WTC11 (cell line): ENCODE measurements around the gene CNTNAP2. TPM values are rescaled to one million over a fixed set of nuclear protein-coding genes. Genes with fewer than 3 reads are reported as not detected.

Source experiments
- ATAC-seq: fragments of 200-7000 bp; cut with Tn5 transposase; 2 replicates; pipeline ENCODE4 v1.10.0; 2021; ENCODE audit warnings: mild to moderate bottlenecking, moderate library complexity
- CTCF ChIA-PET: fragments of 300-600 bp; sonication (Branson Sonifier 250); formaldehyde crosslinking; loops from one replicate; lab custom pipeline; 2021; ENCODE audit warnings: antibody characterized with exemption; lab: Charles Lee
- POLR2A ChIA-PET: fragments of 350-600 bp; sonication (Branson Sonifier 250); formaldehyde crosslinking; loops from one replicate; lab custom pipeline; 2021; ENCODE audit warnings: antibody characterized with exemption; lab: Charles Lee
- DNase-seq: peaks from one replicate; pipeline ENCODE4 v3.0.0; 2021; ENCODE audit warnings: low spot score
- H3K27ac Mint-ChIP-seq: 2 replicates; pipeline ENCODE4 v1.8.0; 2021; ENCODE audit warnings: mixed read lengths
- H3K27me3 Mint-ChIP-seq: 2 replicates; pipeline ENCODE4 v1.8.0; 2021; ENCODE audit warnings: low read depth, mild to moderate bottlenecking, moderate library complexity, mixed read lengths
- H3K36me3 Mint-ChIP-seq: 2 replicates; pipeline ENCODE4 v1.8.0; 2021; ENCODE audit warnings: mixed read lengths
- H3K4me1 Mint-ChIP-seq: 2 replicates; pipeline ENCODE4 v1.8.0; 2022; ENCODE audit warnings: mixed read lengths
- H3K4me3 Mint-ChIP-seq: 2 replicates; pipeline ENCODE4 v1.8.0; 2021; ENCODE audit warnings: mild to moderate bottlenecking, moderate library complexity, mixed read lengths
- H3K9me3 Mint-ChIP-seq: 2 replicates; pipeline ENCODE4 v1.8.0; 2021; ENCODE audit warnings: mixed read lengths
- ETV6 ChIP-seq: sonication (generic); formaldehyde crosslinking; IDR thresholded peaks from 2 replicates; pipeline ENCODE4 v1.8.1; 2022; ENCODE audit warnings: mild to moderate bottlenecking, missing genetic modification reagents
- FOXP1 ChIP-seq: sonication (generic); formaldehyde crosslinking; IDR thresholded peaks from 2 replicates; pipeline ENCODE4 v1.8.0; 2022; ENCODE audit warnings: missing genetic modification reagents, mild to moderate bottlenecking, moderate library complexity, borderline replicate concordance
- GABPB1 ChIP-seq: sonication (generic); formaldehyde crosslinking; IDR thresholded peaks from 2 replicates; pipeline ENCODE4 v1.8.1; 2023; ENCODE audit warnings: mild to moderate bottlenecking, missing genetic modification reagents
- JUN ChIP-seq: sonication (generic); formaldehyde crosslinking; IDR thresholded peaks from 2 replicates; pipeline ENCODE4 v1.8.0; 2023; ENCODE audit warnings: mild to moderate bottlenecking, missing genetic modification reagents
- MYBL2 ChIP-seq: sonication (generic); formaldehyde crosslinking; IDR thresholded peaks from 2 replicates; pipeline ENCODE4 v1.8.1; 2023; ENCODE audit warnings: mild to moderate bottlenecking, moderate library complexity, missing genetic modification reagents
- NFATC4 ChIP-seq: fragments of 250-450 bp; sonication (Bioruptor Pico); IDR thresholded peaks from 2 replicates; pipeline ENCODE4 v1.9.0; 2021; ENCODE audit warnings: mild to moderate bottlenecking
- RELA ChIP-seq: sonication (generic); formaldehyde crosslinking; IDR thresholded peaks from 2 replicates; pipeline ENCODE4 v1.8.1; 2022; ENCODE audit warnings: missing genetic modification reagents, mild to moderate bottlenecking, borderline replicate concordance
- TEAD1 ChIP-seq: sonication (generic); formaldehyde crosslinking; IDR thresholded peaks from 2 replicates; pipeline ENCODE4 v1.8.0; 2022; ENCODE audit warnings: mild to moderate bottlenecking, missing genetic modification reagents
- ZBTB21 ChIP-seq: sonication (generic); formaldehyde crosslinking; IDR thresholded peaks from 2 replicates; pipeline ENCODE4 v1.8.1; 2023; ENCODE audit warnings: mild to moderate bottlenecking, missing genetic modification reagents, borderline replicate concordance
- ZNF121 ChIP-seq: sonication (generic); formaldehyde crosslinking; IDR thresholded peaks from 2 replicates; pipeline ENCODE4 v1.8.0; 2023; ENCODE audit warnings: missing genetic modification reagents
- ZNF138 ChIP-seq: sonication (generic); formaldehyde crosslinking; conservative IDR thresholded peaks from 2 replicates; pipeline ENCODE4 v1.8.1; 2022; ENCODE audit warnings: mild to moderate bottlenecking, moderate library complexity, missing genetic modification reagents
- ZNF232 ChIP-seq: sonication (generic); formaldehyde crosslinking; IDR thresholded peaks from 2 replicates; pipeline ENCODE4 v1.8.0; 2022; ENCODE audit warnings: mild to moderate bottlenecking, missing genetic modification reagents
- total RNA-seq: library from RNA; stranded (reverse); gene quantifications from 3 replicates; pipeline ENCODE4 v1.2.3, GENCODE V29; 2021
- TF ChIP-seq, protein P1 (sequence below): sonication (generic); formaldehyde crosslinking; IDR thresholded peaks from 2 replicates; pipeline ENCODE4 v1.8.1; 2023; ENCODE audit warnings: mild to moderate bottlenecking, missing genetic modification reagents
- TF ChIP-seq, protein P2 (sequence below): sonication (generic); formaldehyde crosslinking; IDR thresholded peaks from 2 replicates; pipeline ENCODE4 v1.8.1; 2023; ENCODE audit warnings: mild to moderate bottlenecking, missing genetic modification reagents, moderate library complexity
- TF ChIP-seq, protein P3 (sequence below): sonication (generic); formaldehyde crosslinking; IDR thresholded peaks from 2 replicates; pipeline ENCODE4 v1.8.0; 2022; ENCODE audit warnings: mild to moderate bottlenecking, missing genetic modification reagents
- TF ChIP-seq, protein P4 (sequence below): sonication (generic); formaldehyde crosslinking; IDR thresholded peaks from 2 replicates; pipeline ENCODE4 v1.8.0; 2023; ENCODE audit warnings: missing genetic modification reagents, mild to moderate bottlenecking, borderline replicate concordance
- TF ChIP-seq, protein P5 (sequence below): fragments of 200-600 bp; IDR thresholded peaks from 2 replicates; pipeline ENCODE4 v1.8.0; 2022; ENCODE audit warnings: antibody characterized with exemption
- TF ChIP-seq, protein P6 (sequence below): sonication (generic); formaldehyde crosslinking; IDR thresholded peaks from 2 replicates; pipeline ENCODE4 v1.8.1; 2022; ENCODE audit warnings: mild to moderate bottlenecking, moderate library complexity, missing genetic modification reagents

CNTNAP2 gene
- total RNA-seq, 1 experiment from 2014 or later: 63.8 TPM

DNA sequence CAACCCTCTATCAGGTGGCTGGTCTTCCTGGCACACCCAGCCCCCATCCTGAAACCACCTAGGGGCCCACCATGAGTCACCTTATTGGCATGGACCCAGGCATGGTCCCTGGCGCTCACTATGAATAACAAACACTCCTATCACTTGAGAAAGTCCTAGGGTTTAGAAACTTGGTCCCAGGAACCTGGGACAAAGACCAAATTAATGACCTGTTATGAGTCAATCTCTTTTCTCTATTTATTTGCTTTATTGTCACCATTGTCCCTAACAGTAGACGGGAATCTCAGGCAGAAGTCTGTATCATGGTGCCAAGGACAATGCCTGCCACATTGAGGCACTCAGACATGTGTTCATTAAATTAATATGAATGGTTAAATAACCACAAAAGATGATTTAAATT, 1874.3 kb downstream of the CNTNAP2 start (continued):
- TF ChIP-seq, protein P1, sequence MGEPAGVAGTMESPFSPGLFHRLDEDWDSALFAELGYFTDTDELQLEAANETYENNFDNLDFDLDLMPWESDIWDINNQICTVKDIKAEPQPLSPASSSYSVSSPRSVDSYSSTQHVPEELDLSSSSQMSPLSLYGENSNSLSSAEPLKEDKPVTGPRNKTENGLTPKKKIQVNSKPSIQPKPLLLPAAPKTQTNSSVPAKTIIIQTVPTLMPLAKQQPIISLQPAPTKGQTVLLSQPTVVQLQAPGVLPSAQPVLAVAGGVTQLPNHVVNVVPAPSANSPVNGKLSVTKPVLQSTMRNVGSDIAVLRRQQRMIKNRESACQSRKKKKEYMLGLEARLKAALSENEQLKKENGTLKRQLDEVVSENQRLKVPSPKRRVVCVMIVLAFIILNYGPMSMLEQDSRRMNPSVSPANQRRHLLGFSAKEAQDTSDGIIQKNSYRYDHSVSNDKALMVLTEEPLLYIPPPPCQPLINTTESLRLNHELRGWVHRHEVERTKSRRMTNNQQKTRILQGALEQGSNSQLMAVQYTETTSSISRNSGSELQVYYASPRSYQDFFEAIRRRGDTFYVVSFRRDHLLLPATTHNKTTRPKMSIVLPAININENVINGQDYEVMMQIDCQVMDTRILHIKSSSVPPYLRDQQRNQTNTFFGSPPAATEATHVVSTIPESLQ: no peak
- TF ChIP-seq, protein P2, sequence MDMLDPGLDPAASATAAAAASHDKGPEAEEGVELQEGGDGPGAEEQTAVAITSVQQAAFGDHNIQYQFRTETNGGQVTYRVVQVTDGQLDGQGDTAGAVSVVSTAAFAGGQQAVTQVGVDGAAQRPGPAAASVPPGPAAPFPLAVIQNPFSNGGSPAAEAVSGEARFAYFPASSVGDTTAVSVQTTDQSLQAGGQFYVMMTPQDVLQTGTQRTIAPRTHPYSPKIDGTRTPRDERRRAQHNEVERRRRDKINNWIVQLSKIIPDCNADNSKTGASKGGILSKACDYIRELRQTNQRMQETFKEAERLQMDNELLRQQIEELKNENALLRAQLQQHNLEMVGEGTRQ (CRISPR knock-in tag): no peak
- TF ChIP-seq, protein P3, sequence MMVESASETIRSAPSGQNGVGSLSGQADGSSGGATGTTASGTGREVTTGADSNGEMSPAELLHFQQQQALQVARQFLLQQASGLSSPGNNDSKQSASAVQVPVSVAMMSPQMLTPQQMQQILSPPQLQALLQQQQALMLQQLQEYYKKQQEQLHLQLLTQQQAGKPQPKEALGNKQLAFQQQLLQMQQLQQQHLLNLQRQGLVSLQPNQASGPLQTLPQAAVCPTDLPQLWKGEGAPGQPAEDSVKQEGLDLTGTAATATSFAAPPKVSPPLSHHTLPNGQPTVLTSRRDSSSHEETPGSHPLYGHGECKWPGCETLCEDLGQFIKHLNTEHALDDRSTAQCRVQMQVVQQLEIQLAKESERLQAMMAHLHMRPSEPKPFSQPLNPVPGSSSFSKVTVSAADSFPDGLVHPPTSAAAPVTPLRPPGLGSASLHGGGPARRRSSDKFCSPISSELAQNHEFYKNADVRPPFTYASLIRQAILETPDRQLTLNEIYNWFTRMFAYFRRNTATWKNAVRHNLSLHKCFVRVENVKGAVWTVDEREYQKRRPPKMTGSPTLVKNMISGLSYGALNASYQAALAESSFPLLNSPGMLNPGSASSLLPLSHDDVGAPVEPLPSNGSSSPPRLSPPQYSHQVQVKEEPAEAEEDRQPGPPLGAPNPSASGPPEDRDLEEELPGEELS (CRISPR knock-in tag): no peak
- TF ChIP-seq ZBTB21 (CRISPR knock-in tag): no peak
- TF ChIP-seq NFATC4: no peak
- TF ChIP-seq JUN (CRISPR knock-in tag): no peak
- TF ChIP-seq, protein P4, sequence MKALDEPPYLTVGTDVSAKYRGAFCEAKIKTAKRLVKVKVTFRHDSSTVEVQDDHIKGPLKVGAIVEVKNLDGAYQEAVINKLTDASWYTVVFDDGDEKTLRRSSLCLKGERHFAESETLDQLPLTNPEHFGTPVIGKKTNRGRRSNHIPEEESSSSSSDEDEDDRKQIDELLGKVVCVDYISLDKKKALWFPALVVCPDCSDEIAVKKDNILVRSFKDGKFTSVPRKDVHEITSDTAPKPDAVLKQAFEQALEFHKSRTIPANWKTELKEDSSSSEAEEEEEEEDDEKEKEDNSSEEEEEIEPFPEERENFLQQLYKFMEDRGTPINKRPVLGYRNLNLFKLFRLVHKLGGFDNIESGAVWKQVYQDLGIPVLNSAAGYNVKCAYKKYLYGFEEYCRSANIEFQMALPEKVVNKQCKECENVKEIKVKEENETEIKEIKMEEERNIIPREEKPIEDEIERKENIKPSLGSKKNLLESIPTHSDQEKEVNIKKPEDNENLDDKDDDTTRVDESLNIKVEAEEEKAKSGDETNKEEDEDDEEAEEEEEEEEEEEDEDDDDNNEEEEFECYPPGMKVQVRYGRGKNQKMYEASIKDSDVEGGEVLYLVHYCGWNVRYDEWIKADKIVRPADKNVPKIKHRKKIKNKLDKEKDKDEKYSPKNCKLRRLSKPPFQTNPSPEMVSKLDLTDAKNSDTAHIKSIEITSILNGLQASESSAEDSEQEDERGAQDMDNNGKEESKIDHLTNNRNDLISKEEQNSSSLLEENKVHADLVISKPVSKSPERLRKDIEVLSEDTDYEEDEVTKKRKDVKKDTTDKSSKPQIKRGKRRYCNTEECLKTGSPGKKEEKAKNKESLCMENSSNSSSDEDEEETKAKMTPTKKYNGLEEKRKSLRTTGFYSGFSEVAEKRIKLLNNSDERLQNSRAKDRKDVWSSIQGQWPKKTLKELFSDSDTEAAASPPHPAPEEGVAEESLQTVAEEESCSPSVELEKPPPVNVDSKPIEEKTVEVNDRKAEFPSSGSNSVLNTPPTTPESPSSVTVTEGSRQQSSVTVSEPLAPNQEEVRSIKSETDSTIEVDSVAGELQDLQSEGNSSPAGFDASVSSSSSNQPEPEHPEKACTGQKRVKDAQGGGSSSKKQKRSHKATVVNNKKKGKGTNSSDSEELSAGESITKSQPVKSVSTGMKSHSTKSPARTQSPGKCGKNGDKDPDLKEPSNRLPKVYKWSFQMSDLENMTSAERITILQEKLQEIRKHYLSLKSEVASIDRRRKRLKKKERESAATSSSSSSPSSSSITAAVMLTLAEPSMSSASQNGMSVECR: no peak
- no peak for TF ChIP-seq TEAD1 (CRISPR knock-in tag)
- TF ChIP-seq, protein P5, sequence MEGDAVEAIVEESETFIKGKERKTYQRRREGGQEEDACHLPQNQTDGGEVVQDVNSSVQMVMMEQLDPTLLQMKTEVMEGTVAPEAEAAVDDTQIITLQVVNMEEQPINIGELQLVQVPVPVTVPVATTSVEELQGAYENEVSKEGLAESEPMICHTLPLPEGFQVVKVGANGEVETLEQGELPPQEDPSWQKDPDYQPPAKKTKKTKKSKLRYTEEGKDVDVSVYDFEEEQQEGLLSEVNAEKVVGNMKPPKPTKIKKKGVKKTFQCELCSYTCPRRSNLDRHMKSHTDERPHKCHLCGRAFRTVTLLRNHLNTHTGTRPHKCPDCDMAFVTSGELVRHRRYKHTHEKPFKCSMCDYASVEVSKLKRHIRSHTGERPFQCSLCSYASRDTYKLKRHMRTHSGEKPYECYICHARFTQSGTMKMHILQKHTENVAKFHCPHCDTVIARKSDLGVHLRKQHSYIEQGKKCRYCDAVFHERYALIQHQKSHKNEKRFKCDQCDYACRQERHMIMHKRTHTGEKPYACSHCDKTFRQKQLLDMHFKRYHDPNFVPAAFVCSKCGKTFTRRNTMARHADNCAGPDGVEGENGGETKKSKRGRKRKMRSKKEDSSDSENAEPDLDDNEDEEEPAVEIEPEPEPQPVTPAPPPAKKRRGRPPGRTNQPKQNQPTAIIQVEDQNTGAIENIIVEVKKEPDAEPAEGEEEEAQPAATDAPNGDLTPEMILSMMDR: no peak

DNA sequence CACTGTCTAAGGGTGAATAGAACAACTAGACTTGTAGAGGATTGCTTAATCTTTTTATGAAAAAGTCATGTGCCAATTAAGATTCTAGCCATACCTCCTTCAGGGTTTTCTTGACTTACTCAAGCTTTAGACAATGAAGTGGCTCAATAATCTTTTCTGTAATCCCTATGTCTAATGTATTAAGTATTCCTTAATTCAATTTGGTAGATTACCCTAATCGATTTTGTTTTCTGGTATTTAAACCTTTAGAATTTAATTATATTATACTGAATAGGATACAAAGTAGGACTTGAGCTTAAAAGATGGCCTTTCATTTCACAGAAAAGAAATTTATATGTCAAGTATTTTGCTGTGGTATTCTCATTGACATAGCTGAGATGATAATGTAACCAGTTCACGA, 1876.1 kb downstream of the CNTNAP2 start:
- ChIA-PET POLR2A (no interaction called here), CTCF (no interaction called here)
- peaks cover 11% of the 10 kb centered on the region for H3K4me1 Mint-ChIP-seq
- no peak overlapping the region for H3K4me3 Mint-ChIP-seq
- peaks cover 17% of the 10 kb centered on the region for H3K27me3 Mint-ChIP-seq
- peaks cover 28% of the 10 kb centered on the region for H3K36me3 Mint-ChIP-seq
- H3K9me3 Mint-ChIP-seq: peaks cover 46% of the 10 kb centered on the region
- no peak for DNase-seq
- H3K27ac Mint-ChIP-seq: no peak overlapping the region
- ATAC-seq: no peak
- TF ChIP-seq GABPB1 (no peak), RELA (no peak), ZNF138 (CRISPR knock-in tag) (no peak), ZNF121 (CRISPR knock-in tag) (no peak), ZNF232 (CRISPR knock-in tag) (no peak), FOXP1 (CRISPR knock-in tag) (no peak), MYBL2 (CRISPR knock-in tag) (no peak), ETV6 (CRISPR knock-in tag) (no peak)
- TF ChIP-seq, protein P6, sequence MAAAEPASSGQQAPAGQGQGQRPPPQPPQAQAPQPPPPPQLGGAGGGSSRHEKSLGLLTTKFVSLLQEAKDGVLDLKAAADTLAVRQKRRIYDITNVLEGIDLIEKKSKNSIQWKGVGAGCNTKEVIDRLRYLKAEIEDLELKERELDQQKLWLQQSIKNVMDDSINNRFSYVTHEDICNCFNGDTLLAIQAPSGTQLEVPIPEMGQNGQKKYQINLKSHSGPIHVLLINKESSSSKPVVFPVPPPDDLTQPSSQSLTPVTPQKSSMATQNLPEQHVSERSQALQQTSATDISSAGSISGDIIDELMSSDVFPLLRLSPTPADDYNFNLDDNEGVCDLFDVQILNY (CRISPR knock-in tag): no peak
